Thyroid gland (tissue), 4 donors: ENCODE measurements around the gene TUBB2B. TPM values are rescaled to one million over a fixed set of nuclear protein-coding genes. Genes with fewer than 3 reads are reported as not detected.

Experiments used
- DNase-seq, 2 donors: peaks; one replicate each; pipeline ENCODE4 v3.0.0-alpha.2; 2019
- H3K27ac ChIP-seq, 3 donors: fragments of 200-600 bp; sonication (generic); 1 replicate in 2 of 3; 2 replicates in 1 of 3; pipeline ENCODE4 v1.5.1; 2016 to 2019; ENCODE audit warnings: mild to moderate bottlenecking in 1 of 3, moderate library complexity in 1 of 3
- H3K27me3 ChIP-seq: fragments of 200-600 bp; sonication (generic); one replicate; pipeline ENCODE4 v1.5.1; 2019
- H3K36me3 ChIP-seq, 2 donors: fragments of 200-600 bp; sonication (generic); one replicate each; pipeline ENCODE4 v1.5.1; 2016 to 2019
- H3K4me1 ChIP-seq, 2 donors: fragments of 200-600 bp; sonication (generic); one replicate each; pipeline ENCODE4 v1.5.1; 2017 to 2019
- H3K4me3 ChIP-seq, 3 donors: fragments of 200-600 bp; sonication (generic); replicated peaks in 1 of 3; 1 replicate in 2 of 3; 2 replicates in 1 of 3; pipeline ENCODE4 v1.5.1; 2016; ENCODE audit warnings: mild to moderate bottlenecking in 1 of 3
- H3K9me3 ChIP-seq: fragments of 200-600 bp; sonication (generic); one replicate; pipeline ENCODE4 v1.5.1; 2017
- POLR2A ChIP-seq, 2 donors: fragments of 450-650 bp; IDR thresholded peaks; one replicate each; pipeline ENCODE4 v1.6.1; 2017; ENCODE audit warnings: antibody characterized with exemption in 2 of 2, mild to moderate bottlenecking in 2 of 2, moderate library complexity in 1 of 2
- WGBS, 2 donors: methylation state at CpG; one replicate each; pipeline ENCODE4 v1.1.5; 2017; 5-methylcytosine and 5-hydroxymethylcytosine counted together
- intact Hi-C: fragments of 100-400 bp; cut with DNase I; formaldehyde crosslinking; loops from one replicate; pipeline ENCODE4 v1.15.1; 2023
- total RNA-seq, 4 donors: library from RNA; depleted of rRNA; stranded (reverse); fragments of >200 nt; gene quantifications; one replicate each; pipeline ENCODE4 v1.2.3, GENCODE V29; 2016
- TF ChIP-seq, protein P1 (sequence below), 6 experiments: fragments of 200-600 bp in 3 of 6; fragments of 450-650 bp in 3 of 6; sonication (generic) in 3 of 6; IDR thresholded peaks; one replicate each; pipeline ENCODE4 v1.5.1; 2016 to 2019; ENCODE audit warnings: antibody characterized with exemption in 6 of 6, mild to moderate bottlenecking in 2 of 6, inconsistent platforms in 1 of 6, moderate library complexity in 1 of 6

Gene TUBB2B
- total RNA-seq, 4 donors from 2014 or later: 1.1 to 6.1 (median 3.5) TPM; not detected in 1

DNA sequence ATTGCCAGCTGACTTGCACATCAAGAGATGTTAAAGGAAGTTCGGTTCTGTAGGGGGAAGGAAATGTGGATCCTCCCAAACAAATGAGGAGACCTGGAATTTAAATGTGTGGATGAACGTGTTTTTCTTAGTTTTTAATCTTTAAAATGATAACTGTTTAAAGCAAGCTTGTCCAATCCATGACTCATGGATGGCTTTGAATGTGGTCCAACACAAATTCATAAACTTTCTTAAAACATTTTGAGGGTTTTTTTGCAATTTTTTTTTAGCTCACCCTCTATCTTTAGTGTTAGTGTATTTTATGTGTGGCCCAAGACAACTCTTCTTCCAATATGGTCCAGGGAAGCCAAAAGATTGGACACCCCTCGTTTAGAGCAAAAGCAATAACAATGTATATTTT, 12.6 kb downstream of the TUBB2B start:
- Histone ChIP-seq H3K9me3 (no peaks in the 10 kb centered on the region), H3K27ac (no peak overlapping the region), H3K36me3 (no peaks in the 10 kb centered on the region), H3K4me3 (no peak overlapping the region), H3K27me3 (no peaks in the 10 kb centered on the region), H3K4me1 (peaks cover 0 to 6% of the 10 kb centered on the region in 2 donors)
- WGBS, 2 donors: 69 to 74% methylated on average over 3 of the region's 3 CpGs
- intact Hi-C loops: no loop called here
- TF ChIP-seq POLR2A (IDR thresholded peaks at IDR 0.05): no peak
- no peak for DNase-seq

- H3K27me3 ChIP-seq: no peaks in the 10 kb centered on the region
- H3K36me3 ChIP-seq: no peaks in the 10 kb centered on the region
- intact Hi-C loops: no loop called here
- no peaks in the 10 kb centered on the region for H3K9me3 ChIP-seq
- no peak overlapping the region for H3K27ac ChIP-seq
- 94 to 95% methylated on average over 2 of the region's 2 CpGs for WGBS, 2 donors
- H3K4me3 ChIP-seq: no peak overlapping the region
- TF ChIP-seq, protein P1, sequence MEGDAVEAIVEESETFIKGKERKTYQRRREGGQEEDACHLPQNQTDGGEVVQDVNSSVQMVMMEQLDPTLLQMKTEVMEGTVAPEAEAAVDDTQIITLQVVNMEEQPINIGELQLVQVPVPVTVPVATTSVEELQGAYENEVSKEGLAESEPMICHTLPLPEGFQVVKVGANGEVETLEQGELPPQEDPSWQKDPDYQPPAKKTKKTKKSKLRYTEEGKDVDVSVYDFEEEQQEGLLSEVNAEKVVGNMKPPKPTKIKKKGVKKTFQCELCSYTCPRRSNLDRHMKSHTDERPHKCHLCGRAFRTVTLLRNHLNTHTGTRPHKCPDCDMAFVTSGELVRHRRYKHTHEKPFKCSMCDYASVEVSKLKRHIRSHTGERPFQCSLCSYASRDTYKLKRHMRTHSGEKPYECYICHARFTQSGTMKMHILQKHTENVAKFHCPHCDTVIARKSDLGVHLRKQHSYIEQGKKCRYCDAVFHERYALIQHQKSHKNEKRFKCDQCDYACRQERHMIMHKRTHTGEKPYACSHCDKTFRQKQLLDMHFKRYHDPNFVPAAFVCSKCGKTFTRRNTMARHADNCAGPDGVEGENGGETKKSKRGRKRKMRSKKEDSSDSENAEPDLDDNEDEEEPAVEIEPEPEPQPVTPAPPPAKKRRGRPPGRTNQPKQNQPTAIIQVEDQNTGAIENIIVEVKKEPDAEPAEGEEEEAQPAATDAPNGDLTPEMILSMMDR (IDR thresholded peaks at IDR 0.05): no peak
- no peak for TF ChIP-seq POLR2A (IDR thresholded peaks at IDR 0.05)
- peaks cover 0 to 4% of the 10 kb centered on the region in 2 donors for H3K4me1 ChIP-seq
- DNase-seq: no peak
These were observed 14.1 kb downstream of the TUBB2B start for GRCh38 chr6:3213334-3213695.

GRCh38 chr6:3212261-3212660, 15.2 kb downstream of the TUBB2B start:
- no peak overlapping the region for H3K27ac ChIP-seq
- TF ChIP-seq POLR2A (IDR thresholded peaks at IDR 0.05): no peak
- TF ChIP-seq, protein P1 (IDR thresholded peaks at IDR 0.05): no peak
- intact Hi-C loops: no loop called here
- H3K9me3 ChIP-seq: no peaks in the 10 kb centered on the region
- no peak overlapping the region for H3K4me3 ChIP-seq
- H3K27me3 ChIP-seq: no peaks in the 10 kb centered on the region
- no peaks in the 10 kb centered on the region for H3K4me1 ChIP-seq
- no peak for DNase-seq
- H3K36me3 ChIP-seq: no peaks in the 10 kb centered on the region
- 96 to 97% methylated on average over 6 of the region's 6 CpGs for WGBS, 2 donors

DNA sequence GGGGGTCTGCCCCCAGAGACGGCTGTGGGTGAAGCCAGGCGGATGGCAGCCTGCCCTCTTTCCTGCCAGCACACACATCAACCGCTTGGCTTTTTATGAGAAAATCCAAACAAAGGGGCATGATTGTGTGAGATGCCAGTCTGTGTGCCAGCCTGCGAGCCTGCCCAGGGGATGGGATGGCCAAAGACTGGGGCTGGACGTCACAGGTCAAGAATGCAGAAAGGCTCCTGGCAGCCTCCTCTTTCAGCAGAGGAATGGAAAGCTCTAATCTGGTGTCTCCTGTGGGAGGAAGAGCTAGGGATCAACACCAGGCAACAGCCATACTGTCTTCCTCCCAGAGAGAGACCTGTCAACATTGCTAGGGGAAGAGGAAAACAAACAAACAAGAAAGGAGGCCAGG, 15.8 kb downstream of the TUBB2B start:
- TF ChIP-seq POLR2A (IDR thresholded peaks at IDR 0.05): no peak
- TF ChIP-seq, protein P1 (IDR thresholded peaks at IDR 0.05): no peak
- Histone ChIP-seq H3K4me3 (no peak overlapping the region), H3K4me1 (no peaks in the 10 kb centered on the region), H3K27ac (no peak overlapping the region), H3K9me3 (no peaks in the 10 kb centered on the region), H3K36me3 (no peaks in the 10 kb centered on the region), H3K27me3 (no peaks in the 10 kb centered on the region)
- intact Hi-C loops: no loop called here
- DNase-seq: no peak
- WGBS, 2 donors: 71 to 80% methylated on average over 5 of the region's 5 CpGs

DNA sequence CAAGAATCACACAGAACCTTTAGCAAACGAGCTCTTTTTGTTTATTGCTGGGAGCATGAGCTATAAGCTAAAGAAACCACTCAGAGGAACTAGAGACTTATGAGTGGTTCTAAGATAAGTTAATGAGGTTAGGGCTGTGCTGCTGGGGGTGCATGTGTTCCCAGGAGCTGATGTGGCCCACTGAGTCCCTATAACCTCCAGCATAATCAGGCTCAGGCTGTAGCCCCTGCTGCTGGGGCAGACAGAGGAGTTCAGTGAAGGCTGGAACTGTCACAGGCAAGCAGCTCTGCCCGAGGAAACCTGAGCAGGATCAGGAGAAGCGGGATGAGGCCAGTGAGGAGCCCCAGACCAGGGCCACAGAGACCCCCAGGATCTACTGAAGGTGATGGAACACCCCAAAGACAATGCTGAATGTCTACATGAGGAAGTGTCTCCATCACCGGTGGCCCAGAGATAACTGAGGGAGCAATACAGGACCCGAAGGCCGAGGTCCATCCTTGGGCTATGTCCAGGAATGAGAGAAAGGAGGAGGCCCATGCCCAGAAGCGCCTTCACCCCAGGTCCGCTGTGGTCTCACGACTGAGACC, 17.3 kb downstream of the TUBB2B start:
- TF ChIP-seq, protein P1 (IDR thresholded peaks at IDR 0.05): no peak
- no peak for TF ChIP-seq POLR2A (IDR thresholded peaks at IDR 0.05)
- Histone ChIP-seq H3K4me3 (no peak overlapping the region), H3K27me3 (no peaks in the 10 kb centered on the region), H3K27ac (no peak overlapping the region), H3K36me3 (no peaks in the 10 kb centered on the region), H3K4me1 (no peaks in the 10 kb centered on the region), H3K9me3 (no peaks in the 10 kb centered on the region)
- intact Hi-C loops: no loop called here
- WGBS, 2 donors: 85 to 93% methylated on average over 9 of the region's 9 CpGs
- no peak for DNase-seq
